ENCODE data around the gene PLAU. TPM values are rescaled to one million over a fixed set of nuclear protein-coding genes. Genes with fewer than 3 reads are reported as not detected.

The PLAU gene
- total RNA-seq, 1 experiment from 2014 or later = 15.0 TPM

GRCh38 chr10:73863039-73863817 is 47.7 kb upstream of the PLAU start:
- ATAC-seq (no peak), DNase-seq (ENCODE audit: low spot score) (no peak)
- CTCF ChIA-PET = interaction anchor here (0.6 to 2.4 kb wide), 4 partner anchors 11 to 16 kb away, joined by 3 to 17 read pairs (median 4); partner anchors contain the start of gene CAMK2G
- Mint-ChIP-seq H3K27ac (no peak overlapping the region), H3K36me3 (peaks cover 28% of the 10 kb centered on the region), H3K9me3 (no peaks in the 10 kb centered on the region), H3K27me3 (ENCODE audit: low read depth) (no peaks in the 10 kb centered on the region), H3K4me3 (no peak overlapping the region), H3K4me1 (peaks cover 22% of the 10 kb centered on the region)
- TF ChIP-seq OVOL2 (CRISPR knock-in tag; IDR thresholded peaks at IDR 0.05; ENCODE audit: borderline replicate concordance) = no peak
- no peak for TF ChIP-seq ESRRA (CRISPR knock-in tag; IDR thresholded peaks at IDR 0.05; ENCODE audit: borderline replicate concordance)
- TF ChIP-seq IRF1 (CRISPR knock-in tag; IDR thresholded peaks at IDR 0.05) = no peak
- no peak for TF ChIP-seq CREM (CRISPR knock-in tag; IDR thresholded peaks at IDR 0.05)
- TF ChIP-seq GRHL2 (CRISPR knock-in tag; IDR thresholded peaks at IDR 0.05; ENCODE audit: insufficient replicate concordance, severe bottlenecking) = no peak
- no peak for TF ChIP-seq AR (CRISPR knock-in tag; IDR thresholded peaks at IDR 0.05)
- TF ChIP-seq PRRX2 (CRISPR knock-in tag; IDR thresholded peaks at IDR 0.05) = no peak
- POLR2A ChIA-PET = no interaction called here

GRCh38 chr10:73864229-73864628 is 46.7 kb upstream of the PLAU start:
- Mint-ChIP-seq H3K4me3 (no peak overlapping the region), H3K27ac (no peak overlapping the region), H3K4me1 (peaks cover 22% of the 10 kb centered on the region), H3K36me3 (peaks cover 20% of the 10 kb centered on the region), H3K27me3 (ENCODE audit: low read depth) (no peaks in the 10 kb centered on the region), H3K9me3 (no peaks in the 10 kb centered on the region)
- no peak for DNase-seq (ENCODE audit: low spot score)
- ChIA-PET CTCF (interaction anchor here (0.7 to 6.8 kb wide), 2 partner anchors 15 to 17 kb away, joined by 3 to 52 read pairs; no protein-coding TSS in a partner anchor), POLR2A (no interaction called here)
- no peak for ATAC-seq
- TF ChIP-seq ZNF232 (CRISPR knock-in tag; IDR thresholded peaks at IDR 0.05) = no peak
- no peak for TF ChIP-seq ZNF425 (CRISPR knock-in tag; conservative IDR thresholded peaks at IDR 0.05)
- TF ChIP-seq ZMAT4 (CRISPR knock-in tag; IDR thresholded peaks at IDR 0.05) = no peak
- TF ChIP-seq AFF4 (CRISPR knock-in tag; IDR thresholded peaks at IDR 0.05; ENCODE audit: borderline replicate concordance) = no peak
- no peak for TF ChIP-seq ATF2 (CRISPR knock-in tag; IDR thresholded peaks at IDR 0.05; ENCODE audit: borderline replicate concordance, low read depth)
- no peak for TF ChIP-seq TEAD4 (CRISPR knock-in tag; IDR thresholded peaks at IDR 0.05)
- no peak for TF ChIP-seq MXD4 (CRISPR knock-in tag; IDR thresholded peaks at IDR 0.05; ENCODE audit: borderline replicate concordance)
- no peak for TF ChIP-seq PRRX2 (CRISPR knock-in tag; IDR thresholded peaks at IDR 0.05)
- no peak for TF ChIP-seq STAT6 (CRISPR knock-in tag; conservative IDR thresholded peaks at IDR 0.05; ENCODE audit: low read depth)
- TF ChIP-seq ESRRA (CRISPR knock-in tag; IDR thresholded peaks at IDR 0.05; ENCODE audit: borderline replicate concordance) = no peak
- TF ChIP-seq ZNF423 (CRISPR knock-in tag; IDR thresholded peaks at IDR 0.05) = no peak

Measured in WTC11 (cell line).